Hematopoietic multipotent progenitor cell treated with erythropoietin and hydrocortisone succinate and interleukin-3 and kit ligand, for 15 days (in vitro differentiated cells): ENCODE results near the gene TRANK1.

Source experiments
- DNase-seq: peaks from one replicate; pipeline ENCODE4 v3.0.0-alpha.2; 2015; ENCODE audit warnings: low spot score

The TRANK1 gene

GRCh38 chr3:36800533-36801116 lies 144.2 kb downstream of the TRANK1 start:
- no peak for DNase-seq

DNA sequence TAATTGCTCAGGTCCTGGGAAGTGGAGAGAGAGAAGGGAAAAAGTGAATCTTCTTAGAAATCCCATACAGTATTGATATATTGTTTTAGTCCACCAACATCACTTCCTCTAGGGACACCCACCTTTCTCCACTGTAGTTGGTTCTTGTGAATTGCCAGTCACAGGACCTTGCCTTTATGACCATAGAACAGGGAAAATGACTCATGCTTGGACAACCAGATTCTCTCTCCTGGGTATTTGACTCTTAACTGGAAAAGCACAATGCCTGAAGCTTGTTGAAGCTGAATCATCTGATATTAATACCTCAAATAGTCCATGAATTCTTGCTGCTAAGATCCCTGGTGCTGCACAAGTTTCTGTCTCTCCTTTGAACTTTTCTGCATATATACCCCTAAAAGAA lies 148.0 kb downstream of the TRANK1 start:
- no peak for DNase-seq

DNA sequence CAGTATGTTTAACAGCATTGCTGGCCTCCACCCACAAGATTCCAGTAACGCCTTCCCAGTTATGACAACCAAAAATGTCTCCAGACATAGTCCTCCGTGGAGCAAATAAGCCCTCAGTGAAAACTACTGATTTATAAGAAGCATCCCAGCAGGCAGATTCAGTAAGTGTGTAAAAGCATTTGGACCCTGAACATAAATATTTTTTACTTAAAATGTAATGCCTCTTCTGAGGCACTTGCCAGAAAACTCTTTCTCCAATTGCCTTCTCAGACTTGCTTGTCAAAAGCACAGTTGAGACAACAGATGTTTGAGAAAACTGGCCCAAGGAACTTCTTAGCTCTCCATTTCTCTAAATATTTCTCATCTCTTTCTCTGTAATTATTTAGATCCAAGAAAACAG lies 148.7 kb downstream of the TRANK1 start:
- DNase-seq: no peak

GRCh38 chr3:36795622-36796021 lies 149.2 kb downstream of the TRANK1 start:
- DNase-seq: no peak

GRCh38 chr3:36792342-36792741 lies 152.5 kb downstream of the TRANK1 start:
- DNase-seq: peak; percentile 29

- DNase-seq: no peak
Measured at GRCh38 chr3:36790765-36791164, 154.1 kb downstream of the TRANK1 start.

GRCh38 chr3:36786921-36787890 lies 157.6 kb downstream of the TRANK1 start:
- DNase-seq: no peak

DNA sequence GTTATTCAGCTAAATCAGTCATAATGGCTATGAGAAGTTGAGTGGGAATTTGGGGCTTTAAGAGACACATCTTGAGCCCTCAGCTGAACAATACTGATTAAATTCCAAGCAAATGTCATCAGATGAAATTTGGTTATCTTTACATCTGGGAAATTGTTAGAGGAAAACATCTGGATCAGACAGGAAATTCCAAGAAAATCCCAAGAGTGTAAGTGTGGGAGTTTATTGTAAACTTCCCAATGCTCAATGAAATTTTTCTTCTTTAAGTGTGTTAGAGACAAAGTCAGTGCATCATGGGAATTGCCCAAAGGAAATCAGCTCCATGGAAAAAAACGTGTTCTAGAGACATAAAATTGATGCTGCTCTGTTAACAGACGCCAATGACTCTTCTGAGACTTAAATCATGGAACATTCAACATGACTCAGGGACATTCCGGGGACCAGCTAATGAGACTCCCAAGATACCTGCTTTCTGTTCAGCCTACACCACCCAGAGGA lies 160.7 kb downstream of the TRANK1 start:
- DNase-seq: no peak

- no peak for DNase-seq
Measured at GRCh38 chr3:36777424-36778218, 167.2 kb downstream of the TRANK1 start.
